GM21526 (cell line): ENCODE data around the gene NTNG1.
A peak's percentile ranks its signal among the peaks of the same experiment; 100 is the strongest.

Source experiments
- ATAC-seq: cut with Tn5 transposase; IDR thresholded peaks from one replicate; pipeline ENCODE4 v1.9.1; 2021; ENCODE audit warnings: moderate library complexity; ENCODE audit not compliant: unreplicated experiment, low FRiP score

NTNG1 gene

GRCh38 chr1:107318932-107319331 lies 178.1 kb downstream of the NTNG1 start:
- no peak for ATAC-seq

GRCh38 chr1:107323784-107324183 lies 182.9 kb downstream of the NTNG1 start:
- no peak for ATAC-seq

- ATAC-seq, result no peak
These were observed 186.1 kb downstream of the NTNG1 start for GRCh38 chr1:107326824-107327445.

GRCh38 chr1:107327446-107327845 lies 186.6 kb downstream of the NTNG1 start:
- ATAC-seq, result no peak

GRCh38 chr1:107328087-107328486 lies 187.2 kb downstream of the NTNG1 start:
- no peak for ATAC-seq

GRCh38 chr1:107339775-107340174 lies 198.9 kb downstream of the NTNG1 start:
- no peak for ATAC-seq

GRCh38 chr1:107342316-107342715 lies 201.5 kb downstream of the NTNG1 start:
- no peak for ATAC-seq

GRCh38 chr1:107342768-107343167 lies 201.9 kb downstream of the NTNG1 start:
- no peak for ATAC-seq

GRCh38 chr1:107343601-107344000 lies 202.8 kb downstream of the NTNG1 start:
- no peak for ATAC-seq

- no peak for ATAC-seq
These were observed 203.5 kb downstream of the NTNG1 start for GRCh38 chr1:107344268-107344760.

- ATAC-seq, result no peak
These were observed 204.0 kb downstream of the NTNG1 start for GRCh38 chr1:107344836-107345235.

- ATAC-seq, result no peak
These were observed 212.0 kb downstream of the NTNG1 start for GRCh38 chr1:107352850-107353249.

GRCh38 chr1:107357376-107357775 lies 216.5 kb downstream of the NTNG1 start:
- ATAC-seq, result no peak

GRCh38 chr1:107358619-107359327 lies 217.9 kb downstream of the NTNG1 start:
- no peak for ATAC-seq

GRCh38 chr1:107359472-107360241 lies 218.8 kb downstream of the NTNG1 start:
- ATAC-seq, result peak; percentile 62

- ATAC-seq, result peak; percentile 73
These were observed 221.8 kb downstream of the NTNG1 start for GRCh38 chr1:107362468-107363140.

- ATAC-seq, result no peak
These were observed 222.3 kb downstream of the NTNG1 start for GRCh38 chr1:107363154-107363553.

- ATAC-seq, result no peak
These were observed 224.8 kb downstream of the NTNG1 start for GRCh38 chr1:107365527-107366240.

GRCh38 chr1:107378426-107378825 lies 237.6 kb downstream of the NTNG1 start:
- ATAC-seq, result no peak

GRCh38 chr1:107378866-107379265 lies 238.0 kb downstream of the NTNG1 start:
- ATAC-seq, result no peak
